ENCODE results near the gene PPP1R18. TPM values are rescaled to one million over a fixed set of nuclear protein-coding genes. Genes with fewer than 3 reads are reported as not detected.

Gene PPP1R18
- total RNA-seq, 1 donor from 2014 or later: 22.5 TPM

DNA sequence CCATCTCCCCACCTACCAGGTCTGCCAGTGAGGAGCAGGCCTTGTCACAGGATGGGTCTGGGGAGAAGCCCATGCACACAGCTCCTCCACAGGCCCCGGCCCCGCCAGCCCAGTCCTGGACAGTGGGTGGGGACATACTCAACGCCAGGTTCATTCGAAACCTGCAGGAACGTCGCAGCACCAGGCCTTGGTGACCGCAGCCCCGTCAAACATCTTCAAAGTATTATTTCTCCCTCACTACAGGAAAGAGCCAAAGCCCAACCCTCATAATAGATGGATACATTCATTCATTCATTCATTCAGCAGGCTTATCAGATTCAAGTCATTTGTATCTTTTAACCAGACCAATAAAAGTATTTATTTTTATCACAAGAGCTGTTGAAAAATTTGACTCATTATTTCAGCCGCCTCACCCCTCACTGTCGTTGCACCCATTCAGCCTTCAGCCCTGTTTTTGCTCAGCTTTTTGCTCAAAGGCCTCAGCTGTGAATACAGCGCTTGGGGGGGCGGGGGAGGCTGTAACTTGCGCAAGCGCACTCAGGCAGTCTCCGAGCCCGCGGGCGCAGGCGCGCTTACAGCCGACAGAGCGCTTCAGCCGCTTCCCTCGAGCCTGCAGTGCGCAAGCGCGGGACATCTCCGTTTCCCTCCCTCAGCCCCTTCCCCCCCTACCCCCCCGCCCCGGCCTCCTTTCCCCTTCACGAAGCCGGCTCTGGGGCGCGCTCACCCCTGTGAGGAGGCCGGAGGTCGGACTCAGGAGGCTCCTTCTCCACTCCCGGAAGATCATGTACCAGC, 39.8 kb downstream of the PPP1R18 start, which contains the start of gene C6orf136:
C6orf136 (plus strand) TSS at position 684 of the 792 bp plus-strand sequence; CDS start at position 783, 99 bp downstream.
- peaks cover 17% of the 10 kb centered on the region for H3K4me1 Mint-ChIP-seq (ENCODE audit: low read depth)
- H3K9me3 Mint-ChIP-seq (ENCODE audit: low read depth): no peaks in the 10 kb centered on the region
- no peaks in the 10 kb centered on the region for H3K27me3 Mint-ChIP-seq
- peak within 1 kb of the TSS; percentile 86 for H3K4me3 Mint-ChIP-seq (ENCODE audit: low read depth)
- H3K27ac Mint-ChIP-seq: peak within 1 kb of the TSS; percentile 96
- peak; percentile 79 for DNase-seq (ENCODE audit: low spot score, unreplicated experiment)
- TF ChIP-seq, protein P1, sequence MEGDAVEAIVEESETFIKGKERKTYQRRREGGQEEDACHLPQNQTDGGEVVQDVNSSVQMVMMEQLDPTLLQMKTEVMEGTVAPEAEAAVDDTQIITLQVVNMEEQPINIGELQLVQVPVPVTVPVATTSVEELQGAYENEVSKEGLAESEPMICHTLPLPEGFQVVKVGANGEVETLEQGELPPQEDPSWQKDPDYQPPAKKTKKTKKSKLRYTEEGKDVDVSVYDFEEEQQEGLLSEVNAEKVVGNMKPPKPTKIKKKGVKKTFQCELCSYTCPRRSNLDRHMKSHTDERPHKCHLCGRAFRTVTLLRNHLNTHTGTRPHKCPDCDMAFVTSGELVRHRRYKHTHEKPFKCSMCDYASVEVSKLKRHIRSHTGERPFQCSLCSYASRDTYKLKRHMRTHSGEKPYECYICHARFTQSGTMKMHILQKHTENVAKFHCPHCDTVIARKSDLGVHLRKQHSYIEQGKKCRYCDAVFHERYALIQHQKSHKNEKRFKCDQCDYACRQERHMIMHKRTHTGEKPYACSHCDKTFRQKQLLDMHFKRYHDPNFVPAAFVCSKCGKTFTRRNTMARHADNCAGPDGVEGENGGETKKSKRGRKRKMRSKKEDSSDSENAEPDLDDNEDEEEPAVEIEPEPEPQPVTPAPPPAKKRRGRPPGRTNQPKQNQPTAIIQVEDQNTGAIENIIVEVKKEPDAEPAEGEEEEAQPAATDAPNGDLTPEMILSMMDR (IDR thresholded peaks at IDR 0.05; ENCODE audit: unreplicated experiment): no peak
- H3K36me3 Mint-ChIP-seq (ENCODE audit: insufficient read depth): peaks cover 24% of the 10 kb centered on the region

- H3K27ac Mint-ChIP-seq: peak overlapping the region; percentile 94
- peaks cover 27% of the 10 kb centered on the region for H3K36me3 Mint-ChIP-seq (ENCODE audit: insufficient read depth)
Measured at GRCh38 chr6:30645989-30646388, 40.5 kb downstream of the PPP1R18 start.

DNA sequence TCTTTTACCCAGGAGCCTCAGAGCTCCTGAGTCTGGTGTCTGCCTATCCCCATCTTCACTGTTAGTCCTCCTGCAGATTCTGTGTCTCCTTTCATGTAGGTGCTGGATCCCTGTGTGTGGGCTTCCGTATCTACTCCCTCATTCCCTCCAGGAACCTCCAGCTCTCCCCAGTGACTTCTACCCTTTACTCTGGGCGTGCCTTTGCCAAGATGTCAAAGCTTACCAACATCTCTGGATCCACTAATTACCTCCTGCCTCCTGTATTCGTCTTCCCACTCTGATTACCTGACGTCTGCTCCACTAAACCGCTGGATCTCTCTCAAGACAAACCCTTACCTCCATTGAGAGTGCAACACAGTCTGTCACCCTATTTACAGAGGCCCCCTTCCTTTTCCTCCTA, 41.7 kb downstream of the PPP1R18 start:
- Mint-ChIP-seq H3K27ac (peak overlapping the region; percentile 15), H3K36me3 (ENCODE audit: insufficient read depth) (peaks cover 30% of the 10 kb centered on the region), H3K27me3 (no peaks in the 10 kb centered on the region), H3K4me3 (ENCODE audit: low read depth) (no peak overlapping the region), H3K4me1 (ENCODE audit: low read depth) (peaks cover 21% of the 10 kb centered on the region), H3K9me3 (ENCODE audit: low read depth) (no peaks in the 10 kb centered on the region)
- DNase-seq (ENCODE audit: low spot score, unreplicated experiment): no peak
- TF ChIP-seq, protein P1 (IDR thresholded peaks at IDR 0.05; ENCODE audit: unreplicated experiment): no peak

More at GRCh38 chr6:30645989-30646388, 40.5 kb downstream of the PPP1R18 start:
- Mint-ChIP-seq H3K4me3 (ENCODE audit: low read depth) (peak overlapping the region; percentile 86), H3K27me3 (no peaks in the 10 kb centered on the region), H3K9me3 (ENCODE audit: low read depth) (no peaks in the 10 kb centered on the region), H3K4me1 (ENCODE audit: low read depth) (peaks cover 21% of the 10 kb centered on the region)
- DNase-seq (ENCODE audit: low spot score, unreplicated experiment): no peak
- TF ChIP-seq, protein P1 (IDR thresholded peaks at IDR 0.05; ENCODE audit: unreplicated experiment): no peak

- H3K4me1 Mint-ChIP-seq (ENCODE audit: low read depth): peaks cover 21% of the 10 kb centered on the region
- H3K27ac Mint-ChIP-seq: peak overlapping the region; percentile 47
- no peak for DNase-seq (ENCODE audit: low spot score, unreplicated experiment)
- H3K4me3 Mint-ChIP-seq (ENCODE audit: low read depth): no peak overlapping the region
- TF ChIP-seq, protein P1 (IDR thresholded peaks at IDR 0.05; ENCODE audit: unreplicated experiment): no peak
- no peaks in the 10 kb centered on the region for H3K9me3 Mint-ChIP-seq (ENCODE audit: low read depth)
- H3K27me3 Mint-ChIP-seq: no peaks in the 10 kb centered on the region
- H3K36me3 Mint-ChIP-seq (ENCODE audit: insufficient read depth): peaks cover 30% of the 10 kb centered on the region
Measured at GRCh38 chr6:30643656-30644055, 42.8 kb downstream of the PPP1R18 start.

DNA sequence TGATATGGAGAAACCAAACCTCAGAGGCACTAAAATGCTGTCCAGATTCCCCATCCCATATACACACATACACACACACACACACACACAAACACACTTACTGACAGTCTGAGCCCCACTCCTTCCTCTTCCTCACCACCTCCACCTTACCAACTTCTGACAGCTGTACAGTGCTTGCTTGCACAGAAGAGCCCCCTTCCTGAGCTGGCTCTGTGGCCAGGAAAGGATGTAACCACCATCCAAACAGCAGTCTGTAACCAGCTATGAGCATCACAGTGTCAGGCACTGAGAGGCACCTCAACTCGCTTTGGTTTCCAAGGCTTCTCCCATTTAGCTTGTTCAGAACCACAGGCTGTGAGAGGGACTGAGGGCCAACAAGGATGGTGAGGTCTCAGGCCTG, 45.4 kb downstream of the PPP1R18 start:
- H3K4me1 Mint-ChIP-seq (ENCODE audit: low read depth): peaks cover 9% of the 10 kb centered on the region

More for the DNA sequence above, 45.4 kb downstream of the PPP1R18 start:
- Mint-ChIP-seq H3K27ac (no peak overlapping the region), H3K9me3 (ENCODE audit: low read depth) (no peaks in the 10 kb centered on the region), H3K4me3 (ENCODE audit: low read depth) (no peak overlapping the region), H3K36me3 (ENCODE audit: insufficient read depth) (peaks cover 32% of the 10 kb centered on the region), H3K27me3 (no peaks in the 10 kb centered on the region)
- no peak for DNase-seq (ENCODE audit: low spot score, unreplicated experiment)
- TF ChIP-seq, protein P1 (IDR thresholded peaks at IDR 0.05; ENCODE audit: unreplicated experiment): no peak

Data from progenitor cell of endocrine pancreas (in vitro differentiated cells).